ENCODE measurements around the gene FAM50A.
A peak's percentile ranks its signal among the peaks of the same experiment; 100 is the strongest.

Gene FAM50A

GRCh38 chrX:154437971-154438893 lies 5.7 kb upstream of the FAM50A start:
- DNase-seq (ENCODE audit: low read depth in 1 of 2, low spot score in 1 of 2) = no peak

- no peak for DNase-seq (ENCODE audit: low read depth in 1 of 2, low spot score in 1 of 2)
Observed at GRCh38 chrX:154439841-154440240, 4.1 kb upstream of the FAM50A start.

- DNase-seq (ENCODE audit: low read depth in 1 of 2, low spot score in 1 of 2) = no peak
Observed at GRCh38 chrX:154440623-154441357, 3.2 kb upstream of the FAM50A start.

GRCh38 chrX:154441564-154441963 lies 2.4 kb upstream of the FAM50A start:
- DNase-seq (ENCODE audit: low read depth in 1 of 2, low spot score in 1 of 2) = no peak

- no peak for DNase-seq (ENCODE audit: low read depth in 1 of 2, low spot score in 1 of 2)
Observed at GRCh38 chrX:154441984-154442707, 1.8 kb upstream of the FAM50A start.

- no peak for DNase-seq (ENCODE audit: low read depth in 1 of 2, low spot score in 1 of 2)
Observed at GRCh38 chrX:154443479-154443910, 446 bp upstream of the FAM50A start.

GRCh38 chrX:154444755-154445246 lies 860 bp downstream of the FAM50A start:
- DNase-seq (ENCODE audit: low read depth in 1 of 2, low spot score in 1 of 2) = no peak

- DNase-seq (ENCODE audit: low read depth in 1 of 2, low spot score in 1 of 2) = no peak
Observed at GRCh38 chrX:154445776-154446175, 1.8 kb downstream of the FAM50A start.

- DNase-seq (ENCODE audit: low read depth in 1 of 2, low spot score in 1 of 2) = no peak
Observed at GRCh38 chrX:154446430-154446829, 2.5 kb downstream of the FAM50A start.

- no peak for DNase-seq (ENCODE audit: low read depth in 1 of 2, low spot score in 1 of 2)
Observed at GRCh38 chrX:154448484-154448883, 4.5 kb downstream of the FAM50A start.

GRCh38 chrX:154449618-154450017 lies 5.7 kb downstream of the FAM50A start:
- no peak for DNase-seq (ENCODE audit: low read depth in 1 of 2, low spot score in 1 of 2)

- DNase-seq (ENCODE audit: low read depth in 1 of 2, low spot score in 1 of 2) = no peak
Observed at GRCh38 chrX:154450312-154450711, 6.4 kb downstream of the FAM50A start.

GRCh38 chrX:154452823-154453222 lies 8.9 kb downstream of the FAM50A start:
- DNase-seq (ENCODE audit: low read depth in 1 of 2, low spot score in 1 of 2) = no peak

GRCh38 chrX:154457491-154458115 lies 13.7 kb downstream of the FAM50A start:
- DNase-seq (ENCODE audit: low read depth in 1 of 2, low spot score in 1 of 2) = peak; percentile 14 to 40

- DNase-seq (ENCODE audit: low read depth in 1 of 2, low spot score in 1 of 2) = peak; percentile 47 to 50
Observed at GRCh38 chrX:154458116-154458953, 14.4 kb downstream of the FAM50A start, which contains the start of gene PLXNA3. Gene PLXNA3 (plus strand): TSS chrX:154458281. CDS start chrX:154460184, 1,903 bp downstream.

GRCh38 chrX:154458954-154459778 lies 15.2 kb downstream of the FAM50A start:
- no peak for DNase-seq (ENCODE audit: low read depth in 1 of 2, low spot score in 1 of 2)

GRCh38 chrX:154459832-154460231 lies 15.9 kb downstream of the FAM50A start:
- no peak for DNase-seq (ENCODE audit: low read depth in 1 of 2, low spot score in 1 of 2)

GRCh38 chrX:154460326-154460725 lies 16.4 kb downstream of the FAM50A start:
- DNase-seq (ENCODE audit: low read depth in 1 of 2, low spot score in 1 of 2) = no peak

GRCh38 chrX:154462396-154462795 lies 18.5 kb downstream of the FAM50A start:
- no peak for DNase-seq (ENCODE audit: low read depth in 1 of 2, low spot score in 1 of 2)

Measured in activated T-helper 1 cell treated with anti-CD3 and anti-CD28 coated beads, Interleukin-2, amount 50 U/mL, for 16 hours (primary cell).